DLD1 (cell line): ENCODE measurements around the gene POLR1G.
"Not testable (repeated sequence)": the region's sequence is repeated elsewhere in the genome, so short reads cannot be mapped to it uniquely, and the experiment has no call there.

Experiments used
- in situ Hi-C: cut with HindIII; loops from 2 replicates; pipeline ENCODE4 v1.10.0; 2017; ENCODE audit warnings: low sequenced_read_pairs

The POLR1G gene

DNA sequence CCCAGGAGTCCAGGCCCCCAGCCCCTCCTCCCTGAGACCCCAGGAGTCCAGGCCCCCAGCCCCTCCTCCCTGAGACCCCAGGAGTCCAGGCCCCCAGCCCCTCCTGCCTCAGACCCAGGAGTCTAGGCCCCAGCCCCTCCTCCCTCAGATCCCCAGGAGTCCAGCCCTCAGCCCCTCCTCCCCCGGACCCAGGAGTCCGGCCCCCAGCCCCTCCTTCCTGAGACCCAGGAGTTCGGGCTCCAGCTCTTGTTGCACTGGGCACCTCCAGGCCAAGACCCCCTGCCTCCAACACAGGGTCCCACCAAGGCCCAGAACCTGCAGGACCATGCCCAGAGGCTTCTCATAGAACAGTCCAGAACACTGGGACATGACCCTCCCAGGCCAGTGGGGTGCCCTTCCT, 13.5 kb downstream of the POLR1G start:
- in situ Hi-C loops, result no loop called here

DNA sequence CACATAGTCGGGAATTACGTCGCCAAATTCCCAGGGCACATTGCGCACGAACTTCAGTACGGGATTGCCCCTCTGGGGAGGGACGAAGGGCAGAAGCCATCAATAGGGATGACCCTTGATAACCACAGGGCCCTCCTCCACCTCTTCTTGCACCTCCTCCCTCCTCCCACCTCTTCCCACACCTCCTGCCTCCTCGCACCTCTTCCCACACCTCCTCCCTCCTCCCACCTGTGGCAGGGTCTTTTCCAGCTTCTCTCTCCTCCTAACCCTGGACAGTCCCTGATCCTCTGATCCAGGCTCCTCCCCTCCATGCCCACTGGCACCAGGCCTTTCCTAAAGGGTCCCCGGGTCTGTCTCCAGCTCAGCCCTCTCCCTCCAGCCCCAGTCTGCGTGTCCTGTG, 13.9 kb downstream of the POLR1G start:
- in situ Hi-C loops, result no loop called here

DNA sequence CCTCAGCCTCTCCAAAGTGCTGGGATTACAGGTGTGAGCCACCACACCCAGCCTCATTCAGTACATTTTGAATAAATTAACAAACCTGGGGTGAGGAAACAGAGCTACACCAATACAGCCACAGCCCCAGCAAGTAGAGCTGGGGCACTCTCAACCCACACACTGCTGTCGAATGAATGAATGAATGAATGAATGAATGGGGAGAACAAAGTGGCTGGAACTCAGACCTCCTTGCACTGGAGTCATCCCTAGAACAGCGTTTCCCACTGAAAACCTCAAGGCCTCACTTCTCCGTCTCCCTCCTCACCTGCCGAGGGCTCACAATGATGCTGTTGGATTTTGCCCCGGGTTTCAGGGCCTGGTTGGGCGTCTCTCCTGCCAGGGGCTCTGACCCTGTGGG, 14.4 kb downstream of the POLR1G start:
- in situ Hi-C loops, result no loop called here

DNA sequence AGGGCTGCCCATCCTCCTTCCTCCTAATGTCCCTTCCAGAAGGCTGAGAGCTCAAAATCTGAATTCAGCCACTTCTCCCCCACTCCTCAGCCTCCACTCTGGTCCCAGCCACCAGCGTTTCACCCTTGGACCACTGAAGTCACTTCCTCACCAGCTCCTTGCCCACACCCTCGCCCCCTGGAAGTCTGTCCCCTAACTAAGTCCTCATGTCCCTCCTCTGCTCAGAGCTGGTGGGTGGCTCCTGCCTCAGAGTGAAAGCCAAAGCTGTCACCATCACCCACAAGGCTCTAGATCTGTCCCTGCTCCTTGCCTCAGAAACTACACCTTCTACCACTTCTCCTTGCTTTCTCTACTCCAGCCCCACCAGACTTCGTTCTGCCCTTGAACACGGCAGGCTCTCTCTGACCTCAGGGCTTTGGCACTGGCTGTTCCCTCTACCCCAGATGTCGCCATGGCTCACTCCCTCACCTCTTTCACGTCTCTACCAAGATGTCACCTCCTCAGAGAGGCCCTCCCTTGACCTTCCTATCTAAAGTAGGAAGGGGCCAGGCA, 15.6 kb downstream of the POLR1G start:
- in situ Hi-C loops, result no loop called here

DNA sequence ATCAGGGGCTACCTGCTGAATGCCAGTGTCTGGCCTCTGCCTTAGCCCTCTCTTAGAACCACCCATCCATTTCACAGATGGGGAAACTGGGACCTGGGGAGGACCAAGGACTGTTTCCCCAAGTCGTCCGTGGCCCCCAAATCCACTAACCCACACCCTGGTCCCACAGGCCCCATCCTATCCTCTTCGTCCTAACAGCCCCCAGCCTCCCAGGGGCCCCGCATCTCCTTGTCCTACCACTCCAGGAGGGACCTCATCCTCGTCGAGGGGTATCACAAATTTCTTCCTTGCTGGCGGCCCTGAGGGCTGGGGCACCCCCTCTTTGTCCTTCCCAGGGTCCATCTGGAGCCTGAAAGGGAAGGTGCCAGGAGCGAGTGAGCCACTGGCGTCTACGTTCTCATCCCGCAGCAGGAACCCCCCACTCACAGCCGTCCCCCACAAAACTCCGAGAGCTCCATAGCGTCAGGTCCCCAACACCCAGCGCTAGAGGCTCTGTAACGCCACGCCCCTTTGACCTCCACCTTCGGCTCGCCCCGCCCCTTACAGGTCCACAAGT, 16.7 kb downstream of the POLR1G start:
- in situ Hi-C loops, result no loop called here

DNA sequence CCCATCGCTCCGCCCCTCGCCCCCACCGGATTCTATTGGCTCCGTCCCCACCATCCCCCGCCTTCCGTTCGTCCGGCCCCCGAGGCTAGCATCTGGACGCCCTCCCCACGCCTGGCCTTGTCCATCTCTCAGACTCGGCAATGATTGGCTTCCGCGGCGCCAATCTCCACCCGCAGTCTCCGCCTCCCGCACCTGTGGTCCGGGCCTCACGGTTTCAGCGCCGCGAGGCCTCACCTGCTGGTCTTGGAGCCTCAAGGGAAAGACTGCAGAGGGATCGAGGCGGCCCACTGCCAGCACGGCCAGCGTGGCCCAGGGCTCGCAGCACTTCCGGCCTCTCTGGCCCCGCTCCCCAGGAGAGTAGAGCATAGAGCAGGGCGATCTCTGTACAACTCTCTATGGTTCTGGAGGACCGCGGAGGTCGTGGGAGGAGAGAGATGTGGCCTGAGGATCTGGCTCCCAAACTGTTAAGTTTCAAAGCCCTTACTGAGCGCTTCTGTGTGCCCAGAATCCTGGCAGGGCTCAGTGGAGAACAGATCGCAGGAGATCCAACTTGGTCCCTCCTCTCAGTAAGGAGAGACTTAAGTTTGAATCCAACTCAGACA, 17.2 kb downstream of the POLR1G start, which contains the start of gene ERCC1:
Gene ERCC1 (minus strand): TSS at position 329 of the 602 bp plus-strand sequence. CDS start 543 bp downstream, outside the sequence.
- in situ Hi-C loops, result no loop called here

DNA sequence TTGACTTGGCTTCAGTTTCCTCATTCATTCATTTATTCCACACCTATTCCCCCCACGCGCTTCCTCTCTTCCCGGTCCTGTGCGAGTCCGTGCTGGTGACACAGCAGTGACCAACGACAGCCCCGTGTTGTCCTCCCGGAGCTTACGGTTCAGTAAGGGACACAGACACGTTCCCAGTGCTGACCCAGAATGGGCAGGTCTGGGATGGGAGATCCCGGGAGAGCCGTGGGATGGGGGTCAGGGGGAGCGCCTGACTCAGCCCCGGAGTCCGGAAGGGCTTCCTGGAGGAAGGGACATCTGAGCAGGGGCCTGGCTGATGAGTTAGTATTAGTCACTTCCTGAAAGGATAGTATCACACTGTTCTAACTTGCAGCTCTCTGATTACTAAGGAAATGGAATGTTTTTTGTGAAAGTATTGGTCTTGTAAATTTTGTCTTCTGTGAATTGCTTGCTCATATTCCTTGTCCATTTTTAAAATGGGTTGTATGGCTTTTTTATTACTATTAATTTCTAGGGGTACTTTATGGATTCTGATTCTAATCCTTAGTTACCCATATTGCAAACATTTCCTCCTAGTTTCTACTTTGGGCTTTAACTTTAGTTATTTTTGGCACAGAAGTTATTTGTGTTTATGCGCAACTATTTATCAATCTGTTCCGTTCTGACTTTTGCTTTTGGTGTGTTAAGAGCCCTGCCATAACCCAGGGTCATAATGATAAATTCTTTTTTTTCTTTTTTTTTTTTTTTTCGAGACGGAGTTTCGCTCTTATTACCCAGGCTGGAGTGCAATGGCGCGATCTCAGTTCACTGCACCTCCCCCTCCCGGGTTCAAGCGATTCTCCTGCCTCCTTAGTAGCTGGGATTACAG, 18.0 kb downstream of the POLR1G start:
- in situ Hi-C loops, result no loop called here

DNA sequence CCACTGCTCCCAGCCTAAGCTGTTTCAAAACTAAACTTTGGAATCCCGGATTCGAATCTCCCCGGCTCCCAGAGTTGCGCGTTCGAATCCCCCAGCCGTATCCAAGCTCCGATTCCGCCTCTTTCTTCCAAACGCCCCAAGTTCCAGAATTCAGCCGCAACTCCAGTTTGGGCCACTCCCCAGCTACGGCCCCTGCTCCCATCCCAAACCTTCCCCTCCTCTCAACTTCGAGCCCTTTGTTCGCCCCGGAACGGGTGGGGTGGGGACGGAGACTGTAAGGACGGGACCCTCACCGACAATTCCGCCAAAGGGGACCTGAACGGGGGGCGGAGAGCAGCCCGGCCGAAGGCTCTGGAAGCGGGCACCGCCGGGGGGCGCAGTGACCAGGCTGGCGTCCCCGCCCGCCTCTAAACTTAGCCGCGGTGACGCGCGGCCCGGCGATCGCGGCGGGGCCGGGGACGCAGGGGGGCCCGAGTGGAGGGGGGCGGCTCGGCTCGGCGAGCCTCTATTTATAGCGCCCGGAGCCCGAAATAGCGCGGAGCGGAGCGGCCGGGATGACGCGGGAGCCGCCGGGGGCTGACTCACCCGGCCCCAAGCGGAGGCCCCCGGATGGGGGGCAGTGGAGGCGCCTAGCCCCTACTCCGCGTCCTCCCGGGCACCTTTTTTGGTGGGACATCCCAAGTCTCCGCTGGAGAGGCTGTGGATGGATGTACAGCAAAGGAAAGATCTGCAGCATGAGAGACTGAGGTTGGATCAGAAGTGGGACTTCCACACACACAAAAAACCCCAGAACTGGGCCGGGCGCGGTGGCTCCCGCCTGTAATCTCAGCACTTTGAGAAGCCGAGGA, 22.2 kb downstream of the POLR1G start:
- in situ Hi-C loops, result no loop called here

DNA sequence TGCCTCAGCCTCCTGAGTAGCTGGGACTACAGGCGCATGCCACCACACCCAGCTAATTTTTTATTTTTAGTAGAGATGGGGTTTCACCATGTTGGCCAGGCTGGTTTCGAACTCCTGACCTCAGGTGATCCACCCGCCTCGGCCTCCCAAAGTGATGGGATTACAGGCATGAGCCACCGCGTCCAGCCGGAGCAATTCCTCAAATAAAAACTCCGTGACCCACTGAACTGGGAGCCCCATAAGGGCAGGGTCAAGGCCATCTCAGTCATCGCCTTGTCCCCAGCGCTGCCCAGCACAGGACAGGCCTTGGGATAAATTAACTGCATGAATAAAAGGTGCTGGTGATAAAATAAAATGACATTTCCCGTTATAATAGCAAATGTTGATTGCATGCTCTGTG, 23.5 kb downstream of the POLR1G start:
- in situ Hi-C loops, result not testable (repeated sequence)

DNA sequence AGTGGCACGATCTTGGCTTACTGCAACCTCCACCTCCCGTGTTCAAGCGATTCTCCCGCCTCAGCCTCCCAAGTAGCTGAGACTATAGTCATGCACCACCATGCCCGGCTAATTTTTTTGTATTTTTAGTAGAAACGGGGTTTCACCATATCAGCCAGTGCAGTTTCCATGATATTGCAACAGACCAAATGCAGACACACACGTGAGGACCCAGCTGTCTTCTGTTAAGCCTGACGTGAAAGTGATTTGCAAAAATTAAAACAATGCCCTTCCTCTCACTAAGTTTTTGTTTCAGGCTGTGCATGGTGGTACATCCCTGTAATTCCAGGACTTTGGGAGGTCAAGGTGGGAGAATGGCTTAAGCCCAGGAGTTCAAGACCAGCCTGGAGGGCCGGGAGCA, 24.6 kb downstream of the POLR1G start:
- in situ Hi-C loops, result not testable (repeated sequence)

DNA sequence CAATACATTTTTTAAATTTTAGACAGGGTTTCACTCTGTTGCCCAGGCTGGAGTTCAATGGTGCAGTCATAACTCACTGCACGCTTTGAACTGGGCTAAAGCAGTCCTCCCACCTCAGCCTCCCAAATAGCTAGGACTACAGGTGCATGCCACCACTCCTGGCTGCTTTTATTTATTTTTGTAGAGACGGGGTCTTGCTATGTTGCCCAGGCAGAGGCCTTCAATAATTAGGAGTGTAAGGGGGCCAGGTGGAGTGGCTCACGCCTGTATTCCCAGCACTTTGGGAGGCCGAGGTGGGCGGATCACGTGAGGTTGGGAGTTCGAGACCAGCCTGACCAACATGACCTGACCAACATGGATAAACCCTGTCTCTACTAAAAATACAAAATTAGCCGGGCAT, 26.1 kb downstream of the POLR1G start:
- in situ Hi-C loops, result not testable (repeated sequence)

DNA sequence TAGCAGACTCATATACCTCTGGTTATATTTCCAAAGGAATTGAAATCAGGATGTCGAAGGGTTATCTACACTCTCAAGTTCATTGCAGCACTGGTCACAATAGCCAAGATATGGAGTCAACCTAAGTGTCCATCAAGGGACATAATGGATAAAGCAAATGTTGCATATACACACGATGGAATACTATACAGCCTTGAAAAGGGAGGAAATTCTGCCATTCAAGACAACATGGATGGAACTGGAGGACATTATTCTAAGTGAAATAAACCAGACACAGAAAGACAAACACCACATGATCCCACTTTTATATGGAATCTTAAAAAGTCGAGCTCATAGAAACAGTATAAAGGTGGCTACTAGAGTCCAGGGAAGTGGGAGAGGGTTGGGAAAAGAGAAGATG, 30.9 kb downstream of the POLR1G start:
- in situ Hi-C loops, result no loop called here

DNA sequence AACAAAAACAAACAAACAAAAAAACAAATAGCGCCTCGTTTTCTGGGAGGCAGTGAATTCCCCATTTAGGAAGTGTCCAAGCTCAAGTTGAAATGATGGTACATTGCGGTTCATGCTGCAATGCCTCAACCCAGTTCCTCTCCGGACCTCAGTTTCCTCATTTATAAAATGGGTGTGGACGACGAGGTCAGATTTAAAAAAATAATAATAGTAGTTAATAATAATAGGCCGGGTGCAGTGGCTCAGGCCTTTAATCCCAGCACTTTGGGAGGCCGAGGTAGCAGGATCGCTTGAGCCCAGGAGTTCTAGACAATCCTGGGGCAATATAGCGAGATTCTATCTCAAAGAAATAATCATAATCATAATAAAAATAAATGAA, 32.7 kb downstream of the POLR1G start:
- in situ Hi-C loops, result no loop called here

DNA sequence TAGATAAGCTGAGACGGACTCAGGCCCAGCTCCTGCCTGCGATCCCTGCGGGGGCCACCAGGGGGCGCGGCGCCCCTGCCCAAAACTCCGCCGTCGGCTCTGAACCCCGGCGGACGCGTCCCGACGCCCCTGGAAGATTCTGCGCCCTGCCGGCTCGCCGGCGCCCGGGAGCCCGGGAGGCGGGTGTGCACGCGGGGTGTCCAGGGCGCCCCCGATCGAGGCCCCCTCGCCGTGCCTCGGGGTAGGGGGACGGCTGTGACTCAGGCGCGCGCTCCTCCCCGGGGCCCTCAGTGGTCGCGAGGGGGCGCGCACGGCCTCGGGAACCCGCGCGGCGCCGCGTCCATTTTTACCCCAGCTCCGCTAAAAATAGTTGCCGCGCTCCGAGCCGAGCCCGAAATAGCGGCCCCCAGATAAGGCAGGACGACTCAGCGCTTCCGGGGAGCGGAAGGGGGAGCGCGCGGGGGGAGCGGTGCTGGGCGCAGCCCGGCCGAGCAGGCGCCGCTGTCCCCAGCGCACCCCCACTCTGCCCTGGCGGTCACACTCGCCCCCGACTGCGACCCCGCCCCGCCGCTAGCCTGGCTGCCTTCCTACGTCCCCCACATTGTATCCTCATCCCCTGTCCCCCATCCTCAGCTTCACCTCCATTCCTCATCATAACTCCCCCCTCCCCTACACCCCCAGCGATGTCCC, 33.3 kb downstream of the POLR1G start:
- in situ Hi-C loops, result no loop called here

DNA sequence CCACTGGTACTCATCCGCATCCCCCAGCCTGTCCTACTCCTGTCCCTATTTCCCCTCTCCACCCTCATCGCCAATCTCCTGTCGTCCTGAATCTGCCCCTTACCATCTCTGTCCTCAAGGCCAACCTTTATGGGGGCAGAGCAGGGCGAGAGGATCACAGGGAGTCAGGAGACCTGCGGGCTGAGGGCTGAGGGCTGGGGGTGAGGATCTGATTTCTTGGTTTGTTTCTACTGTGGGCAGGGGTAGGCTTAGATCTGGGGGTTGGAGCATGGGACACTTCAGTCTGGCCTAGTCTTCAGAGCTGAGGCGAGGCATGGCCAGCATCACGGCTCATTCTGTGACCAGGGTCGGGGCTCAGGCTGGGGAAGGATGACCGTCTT, 33.8 kb downstream of the POLR1G start:
- in situ Hi-C loops, result no loop called here

DNA sequence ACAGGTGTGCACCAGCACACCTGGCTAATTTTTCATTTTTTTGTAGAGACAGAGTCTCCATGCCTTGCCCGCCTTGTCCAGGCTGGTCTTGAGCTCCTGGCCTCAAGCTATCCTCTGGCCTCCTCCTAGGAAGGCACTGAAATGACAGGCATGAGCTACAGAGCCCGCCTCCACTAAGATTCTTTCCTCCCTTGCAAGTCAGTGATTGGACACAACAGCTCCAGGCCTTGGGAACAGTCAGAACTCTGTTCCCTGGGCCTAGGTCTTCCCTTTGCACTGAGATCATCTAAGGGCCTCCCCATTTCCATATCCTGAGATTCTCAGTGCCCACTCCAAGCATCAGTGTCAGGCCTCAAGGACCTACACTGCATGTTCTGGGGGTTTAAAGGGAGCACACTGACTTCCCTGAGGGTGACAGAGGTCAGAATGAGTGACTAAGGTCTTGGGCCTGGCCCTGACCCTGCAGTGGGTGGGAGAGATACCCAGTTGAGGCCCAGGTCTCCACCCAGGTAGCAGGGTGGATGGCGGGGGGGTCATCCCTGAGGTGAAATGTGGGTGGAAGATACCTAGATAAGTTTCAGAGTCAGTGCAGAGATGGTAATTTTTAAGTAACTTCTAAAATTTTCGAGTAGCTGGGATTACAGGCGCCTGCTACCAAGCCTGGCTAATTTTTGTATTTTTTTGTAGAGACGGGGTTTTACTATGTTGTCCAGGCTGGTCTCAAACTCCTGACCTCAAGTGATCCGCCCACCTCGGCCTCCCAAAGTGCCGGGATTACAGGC, 34.6 kb downstream of the POLR1G start:
- in situ Hi-C loops, result no loop called here

DNA sequence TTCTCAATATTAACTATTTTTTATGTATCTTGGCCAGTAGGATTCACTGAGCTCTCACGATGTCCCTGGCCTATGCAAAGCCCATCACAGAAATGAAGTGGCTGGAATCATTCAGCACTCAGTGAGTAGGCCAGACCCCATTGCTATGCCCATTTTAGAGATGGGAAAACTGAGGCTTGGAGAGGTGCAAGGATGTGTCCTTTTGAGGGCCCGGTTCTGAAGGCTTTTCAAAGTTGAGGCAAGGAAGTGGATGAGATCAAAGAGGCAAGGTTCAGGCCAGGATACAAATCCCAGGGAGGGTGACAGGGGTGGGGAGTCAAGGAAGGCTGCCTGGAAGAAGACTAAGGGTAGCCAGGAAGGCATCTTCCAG, 35.9 kb downstream of the POLR1G start:
- in situ Hi-C loops, result no loop called here

DNA sequence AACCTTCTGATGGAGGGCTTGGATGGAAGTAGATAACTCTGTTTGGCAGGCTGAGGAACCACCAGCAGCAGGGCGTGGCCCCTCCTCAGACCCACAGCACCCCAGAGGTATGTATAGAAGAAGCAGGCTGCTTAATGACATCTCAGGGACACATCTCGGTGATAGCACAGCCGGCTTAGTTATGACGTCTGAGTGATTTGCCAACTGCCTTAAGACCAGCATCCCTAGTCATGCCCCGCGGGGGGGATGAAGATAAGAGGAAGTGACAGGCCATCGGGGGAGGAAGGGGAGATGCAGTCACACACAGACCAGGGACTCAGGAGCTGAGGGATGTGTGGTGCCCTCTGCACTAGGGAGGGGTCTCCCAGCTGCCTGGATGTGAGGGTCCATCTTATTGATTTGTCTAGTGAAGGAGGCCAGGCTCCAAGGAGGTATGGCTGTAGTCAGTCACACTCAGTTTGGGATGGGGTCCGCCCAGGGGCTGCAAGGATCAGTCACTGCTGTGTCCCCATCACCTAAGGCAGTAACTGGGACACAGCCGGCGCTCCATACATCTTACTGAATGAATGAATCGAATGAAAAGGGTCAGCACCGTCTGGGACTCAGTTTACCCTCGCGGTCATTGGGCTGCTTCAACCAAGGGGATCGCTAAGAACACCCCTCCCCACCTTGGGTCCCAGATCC, 36.5 kb downstream of the POLR1G start:
- in situ Hi-C loops, result no loop called here
